HG02610 (cell line): ENCODE results near the gene ZSWIM5.
"Not testable (repeated sequence)": the region's sequence is repeated elsewhere in the genome, so short reads cannot be mapped to it uniquely, and the experiment has no call there.

Source experiments
- ATAC-seq: cut with Tn5 transposase; IDR thresholded peaks from one replicate; pipeline ENCODE4 v1.9.1; 2021; ENCODE audit warnings: mild to moderate bottlenecking, moderate library complexity; ENCODE audit not compliant: unreplicated experiment

Gene ZSWIM5

DNA sequence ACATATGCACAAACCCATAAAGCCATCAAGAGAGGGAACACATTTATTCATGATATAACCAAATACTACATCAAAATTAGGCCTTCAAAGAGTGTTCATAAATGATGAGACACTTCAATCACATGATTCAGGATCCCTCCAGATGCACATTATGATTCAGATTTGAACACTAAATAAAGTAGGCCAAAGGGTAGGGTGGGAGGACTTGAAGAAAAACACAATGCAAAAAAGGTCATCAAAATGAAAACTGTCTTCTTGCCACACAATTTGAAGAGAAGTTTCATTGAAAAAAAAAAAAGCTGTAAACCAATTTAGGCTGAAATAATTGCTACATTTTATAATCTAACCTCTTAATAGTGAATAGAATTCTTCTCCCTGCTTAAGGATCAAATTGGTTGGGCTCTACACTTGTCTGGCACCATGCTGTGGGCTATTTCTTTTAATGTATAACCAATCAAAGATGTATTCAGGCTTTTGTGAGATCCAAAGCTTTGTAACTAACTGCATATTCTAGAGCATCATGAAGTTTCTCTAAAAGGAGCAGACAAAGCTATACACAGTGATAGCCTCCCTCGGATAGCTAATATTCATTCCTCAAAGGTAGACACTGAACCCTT, 58.1 kb downstream of the ZSWIM5 start:
- no peak for ATAC-seq

DNA sequence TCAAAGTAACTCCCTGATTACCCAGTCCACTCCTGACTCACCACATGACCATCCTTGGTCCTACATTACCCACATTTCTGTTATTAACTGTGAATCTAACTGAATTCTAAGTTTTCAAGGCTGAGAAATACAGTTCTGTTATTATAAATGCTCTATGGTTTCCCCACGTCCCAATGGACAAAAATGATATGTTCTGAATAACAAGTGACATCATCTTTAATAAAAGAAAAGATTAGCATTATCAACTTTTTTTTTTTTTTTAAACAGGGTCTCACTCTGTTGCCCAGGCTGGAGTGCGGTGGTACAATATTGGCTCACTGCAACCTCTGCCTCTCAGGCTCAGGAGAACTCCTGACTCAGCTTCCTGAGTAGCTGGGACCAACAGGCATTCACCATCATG, 59.6 kb downstream of the ZSWIM5 start:
- ATAC-seq, result no peak

- no peak for ATAC-seq
Measured at GRCh38 chr1:45141247-45142003, 65.0 kb downstream of the ZSWIM5 start.

DNA sequence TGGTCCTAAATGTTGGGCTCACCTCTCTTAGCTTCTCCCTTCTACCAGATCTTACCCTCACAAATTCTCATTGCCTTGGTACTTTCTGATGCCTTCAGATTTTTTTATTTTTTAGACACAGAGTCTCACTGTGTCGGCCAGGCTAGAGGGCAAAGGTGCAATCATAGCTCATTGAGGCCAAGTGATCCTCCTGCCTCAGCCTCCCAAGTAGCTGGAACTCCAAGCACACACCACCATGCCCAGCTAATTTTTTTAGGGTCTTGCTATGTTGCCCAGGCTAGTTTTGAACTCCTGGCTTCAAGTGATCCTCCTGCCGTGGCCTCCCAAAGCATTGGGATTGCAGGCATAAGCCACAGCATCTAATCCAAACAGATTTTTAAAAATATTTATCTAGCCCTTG, 69.4 kb downstream of the ZSWIM5 start:
- no peak for ATAC-seq

- no peak for ATAC-seq
Measured at GRCh38 chr1:45135316-45135715, 71.1 kb downstream of the ZSWIM5 start.

DNA sequence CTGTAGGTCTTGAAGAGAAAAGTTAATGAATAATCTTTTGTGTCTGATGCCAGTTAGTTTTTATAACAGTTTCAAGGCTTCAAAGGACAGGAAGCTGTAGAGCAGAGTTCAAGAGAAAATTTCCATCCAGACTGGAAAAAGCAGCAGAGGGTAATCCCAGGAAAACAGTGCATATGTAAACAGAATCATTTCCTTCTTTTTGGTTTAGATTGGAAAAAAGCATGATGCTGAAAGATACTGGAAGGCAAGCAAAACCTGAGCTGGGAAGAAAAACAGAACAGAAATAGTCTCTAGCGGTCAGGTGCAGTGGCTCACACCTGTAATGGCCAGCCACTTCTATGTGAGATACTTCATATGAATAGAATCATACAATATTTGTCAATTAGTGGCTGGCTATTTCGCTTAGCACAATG, 71.9 kb downstream of the ZSWIM5 start:
- ATAC-seq, result no peak

GRCh38 chr1:45132719-45133118, 73.7 kb downstream of the ZSWIM5 start:
- not testable (repeated sequence) for ATAC-seq

GRCh38 chr1:45123358-45123757, 83.0 kb downstream of the ZSWIM5 start:
- ATAC-seq, result no peak

DNA sequence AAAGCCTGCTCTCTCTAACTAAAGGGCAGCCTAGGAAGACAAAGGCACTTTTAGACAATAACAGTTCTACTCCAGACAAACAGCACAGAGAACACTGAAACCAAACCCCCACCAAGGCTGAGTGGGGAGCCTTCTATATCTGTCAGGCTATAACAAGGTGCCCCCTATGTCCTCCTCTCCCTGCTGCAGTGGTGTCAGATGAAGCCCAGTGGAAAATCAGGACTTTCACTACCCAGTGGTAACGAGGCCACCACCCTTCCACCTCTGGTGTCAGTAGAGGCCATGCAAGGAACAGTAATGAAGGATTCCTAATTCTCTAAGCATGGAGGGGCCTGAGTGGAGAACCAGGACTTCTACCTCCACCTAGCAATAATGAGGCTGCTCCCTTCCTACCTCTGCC, 83.7 kb downstream of the ZSWIM5 start:
- ATAC-seq, result no peak

DNA sequence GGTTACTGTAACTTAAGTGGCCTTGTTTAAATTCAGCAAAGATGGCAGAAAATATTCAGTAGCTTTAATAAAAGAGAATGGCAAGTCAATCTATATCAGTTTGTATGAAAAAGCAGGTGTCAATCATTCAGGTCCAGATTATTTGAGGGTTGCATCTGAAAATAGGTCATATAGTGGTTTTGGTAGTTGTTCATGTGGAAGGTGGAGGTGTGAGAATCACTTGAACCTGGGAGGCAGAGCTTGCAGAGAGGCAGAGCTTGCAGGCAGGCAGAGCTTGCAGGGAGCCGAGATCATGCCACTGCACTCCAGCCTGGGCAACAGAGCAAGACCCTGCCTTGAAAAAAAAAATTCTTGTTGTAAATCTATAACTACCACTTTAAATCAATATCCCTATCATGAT, 88.6 kb downstream of the ZSWIM5 start:
- ATAC-seq, result no peak

DNA sequence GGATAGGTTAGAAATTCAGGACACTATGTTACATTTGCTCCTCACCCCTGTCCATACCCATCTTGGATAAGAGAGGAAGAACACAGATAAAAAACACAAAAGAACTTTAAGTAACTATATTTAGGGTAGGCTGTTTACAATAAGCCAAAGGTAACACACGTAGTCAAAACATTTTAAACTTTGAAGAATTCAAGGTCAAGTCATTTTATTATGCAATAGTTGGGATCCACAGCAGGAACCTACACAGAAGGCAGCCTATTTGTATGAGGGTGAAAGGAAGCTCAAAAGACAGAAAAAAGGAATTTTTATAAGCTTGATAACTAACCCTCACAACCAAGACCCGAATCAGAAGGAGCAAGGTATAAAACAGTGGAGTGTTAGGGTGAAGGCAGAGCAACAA, 89.6 kb downstream of the ZSWIM5 start:
- no peak for ATAC-seq

DNA sequence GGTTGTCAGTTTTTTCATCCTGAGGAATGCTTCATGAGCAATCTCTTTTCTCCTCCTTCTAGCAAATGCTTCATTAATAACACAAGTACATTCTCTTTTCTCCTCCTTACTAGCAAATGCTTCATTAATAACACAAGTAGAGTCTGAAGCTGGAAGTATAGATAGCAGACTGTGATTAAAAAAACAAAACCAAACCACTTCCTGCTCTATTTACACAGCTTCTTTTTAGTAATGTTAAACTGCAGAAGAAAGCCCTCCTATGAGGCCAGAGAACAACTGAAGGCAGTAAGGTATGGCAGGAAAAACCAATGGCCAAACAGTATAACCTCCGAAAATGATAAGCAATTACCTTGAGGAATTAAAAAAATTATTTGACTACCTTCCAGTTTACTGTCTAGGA, 90.1 kb downstream of the ZSWIM5 start:
- ATAC-seq, result no peak

DNA sequence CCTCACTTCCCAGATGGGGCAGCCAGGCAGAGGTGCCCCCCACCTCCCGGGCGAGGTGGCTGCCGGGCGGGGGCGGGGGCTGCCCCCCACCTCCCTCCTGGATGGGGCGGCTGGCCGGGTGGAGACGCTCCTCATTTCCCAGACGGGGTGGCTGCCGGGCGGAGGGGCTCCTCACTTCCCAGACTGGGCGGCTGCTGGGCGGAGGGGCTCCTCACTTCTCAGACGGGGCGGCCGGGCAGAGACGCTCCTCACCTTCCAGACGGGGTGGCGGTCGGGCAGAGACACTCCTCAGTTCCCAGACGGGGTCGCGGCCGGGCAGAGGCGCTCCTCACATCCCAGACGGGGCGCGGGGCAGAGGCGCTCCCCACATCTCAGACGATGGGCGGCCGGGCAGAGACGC, 91.2 kb downstream of the ZSWIM5 start:
- ATAC-seq, result not testable (repeated sequence)

DNA sequence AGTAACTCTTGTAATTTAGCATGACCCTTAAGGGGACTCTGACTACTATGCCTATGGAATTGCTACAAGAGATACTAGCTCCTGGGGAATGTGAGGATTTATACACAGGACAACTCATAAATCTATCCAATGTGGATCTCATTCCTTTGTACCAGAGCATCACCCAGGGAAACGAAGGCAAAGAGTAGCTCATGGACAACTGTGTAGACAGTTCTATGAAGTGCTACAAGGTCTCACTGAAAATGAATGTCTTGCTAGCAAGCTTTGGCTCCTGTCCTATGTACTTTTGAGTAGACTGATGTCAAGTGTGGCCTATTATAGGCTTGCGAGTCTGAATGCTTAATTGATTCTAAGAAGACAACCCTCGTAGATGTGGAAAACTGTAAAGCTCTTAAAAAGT, 93.7 kb downstream of the ZSWIM5 start:
- no peak for ATAC-seq

DNA sequence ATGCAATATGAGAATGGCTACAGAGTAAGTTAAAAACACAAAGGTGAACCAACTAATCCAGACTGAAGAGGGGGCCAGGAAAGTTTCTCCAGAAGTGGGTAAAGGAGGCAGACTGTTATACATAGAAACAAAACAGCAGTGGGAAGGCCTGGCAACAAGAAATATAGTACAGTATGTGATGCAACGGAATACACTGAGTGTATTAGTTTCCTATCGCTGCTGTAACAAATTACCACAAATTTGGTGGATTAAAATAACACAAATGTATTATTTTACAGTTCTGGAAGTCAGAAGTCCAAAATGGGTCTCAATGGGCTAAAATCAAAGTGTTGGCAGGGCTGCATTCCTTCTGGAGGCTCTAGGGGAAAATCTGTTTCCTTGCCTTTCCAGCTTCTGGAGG, 95.2 kb downstream of the ZSWIM5 start:
- no peak for ATAC-seq

- no peak for ATAC-seq
Measured at GRCh38 chr1:45107782-45108181, 98.6 kb downstream of the ZSWIM5 start.

GRCh38 chr1:45106864-45107263, 99.5 kb downstream of the ZSWIM5 start:
- not testable (repeated sequence) for ATAC-seq

GRCh38 chr1:45106156-45106545, 100.3 kb downstream of the ZSWIM5 start:
- ATAC-seq, result not testable (repeated sequence)

DNA sequence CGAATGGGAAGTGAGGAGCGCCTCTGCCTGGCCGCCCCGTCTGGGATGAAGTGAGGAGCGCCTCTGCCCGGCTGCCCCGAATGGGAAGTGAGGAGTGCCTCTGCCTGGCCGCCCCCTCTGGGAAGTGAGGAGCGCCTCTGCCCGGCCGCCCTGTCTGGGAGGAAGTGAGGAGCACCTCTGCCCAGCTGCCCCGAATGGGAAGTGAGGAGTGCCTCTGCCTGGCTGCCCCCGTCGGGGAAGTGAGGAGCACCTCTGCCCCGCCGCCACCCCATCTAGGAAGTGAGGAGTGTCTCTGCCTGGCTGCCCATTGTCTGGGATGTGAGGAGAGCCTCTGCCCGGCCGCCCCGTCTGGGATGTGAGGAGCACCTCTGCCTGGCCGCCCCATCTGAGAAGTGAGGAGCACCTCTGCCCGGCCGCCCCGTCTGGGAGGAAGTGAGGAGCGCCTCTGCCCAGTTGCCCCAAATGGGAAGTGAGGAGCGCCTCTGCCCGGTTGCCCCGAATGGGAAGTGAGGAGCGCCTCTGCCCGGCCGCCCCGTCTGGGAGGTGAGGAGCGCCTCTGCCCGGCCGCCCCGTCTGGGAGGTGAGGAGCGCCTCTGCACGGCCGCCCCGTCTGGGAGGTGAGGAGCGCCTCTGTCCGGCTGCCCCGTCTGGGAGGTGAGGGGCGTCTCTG, 100.8 kb downstream of the ZSWIM5 start:
- ATAC-seq, result not testable (repeated sequence)

- ATAC-seq, result no peak
Measured at GRCh38 chr1:45103534-45103933, 102.9 kb downstream of the ZSWIM5 start.

- no peak for ATAC-seq
Measured at GRCh38 chr1:45101947-45102346, 104.5 kb downstream of the ZSWIM5 start.

DNA sequence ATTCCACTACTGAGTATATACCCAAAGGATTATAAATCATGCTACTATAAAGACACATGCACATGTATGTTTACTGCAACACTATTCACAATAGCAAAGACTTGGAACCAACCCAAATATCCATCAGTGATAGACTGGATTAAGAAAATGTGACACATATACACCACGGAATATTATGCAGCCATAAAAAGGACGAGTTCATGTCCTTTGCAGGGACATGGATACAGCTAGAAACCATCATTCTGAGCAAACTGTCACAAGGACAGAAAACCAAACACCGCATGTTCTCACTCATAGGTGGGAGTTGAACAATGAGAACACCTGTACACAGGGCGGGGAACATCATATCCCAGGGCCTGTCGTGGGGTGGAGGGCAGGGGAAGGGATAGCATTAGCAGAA, 104.9 kb downstream of the ZSWIM5 start:
- not testable (repeated sequence) for ATAC-seq
